Frontal cortex (tissue), 4 donors: ENCODE measurements around the gene FOXD1. TPM values are rescaled to one million over a fixed set of nuclear protein-coding genes. Genes with fewer than 3 reads are reported as not detected.
"Not testable (repeated sequence)": the region's sequence is repeated elsewhere in the genome, so short reads cannot be mapped to it uniquely, and the experiment has no call there.

Experiments used
- DNase-seq, 2 donors: peaks; one replicate each; pipeline ENCODE4 v3.0.0; 2012; ENCODE audit warnings: low spot score in 2 of 2
- FAIRE-seq: peaks from 2 replicates; lab custom pipeline; 2012; peaks lifted over from hg19 to GRCh38; lab: Jason Lieb, UNC
- total RNA-seq: library from RNA; depleted of rRNA; stranded (reverse); fragments of >200 nt; gene quantifications from one replicate; pipeline ENCODE4 v1.2.3, GENCODE V29; 2014
- donor health status: control.
- donor health status: control.
- donor health status: control.

Gene FOXD1
- 0.82 TPM for total RNA-seq

- DNase-seq (peak in 1 of 2 donors; percentile 40), FAIRE-seq (no peak)
These were observed at the start of gene FOXD1 for GRCh38 chr5:73448463-73449136. Gene FOXD1 (minus strand): TSS chr5:73448777. CDS start chr5:73448362, 415 bp downstream.

GRCh38 chr5:73497497-73498056 lies 49.0 kb upstream of the FOXD1 start:
- DNase-seq (no peak), FAIRE-seq (no peak)

- FAIRE-seq: no peak
These were observed 48.4 kb upstream of the FOXD1 start for GRCh38 chr5:73496984-73497457.

GRCh38 chr5:73495772-73496335 lies 47.3 kb upstream of the FOXD1 start:
- no peak for FAIRE-seq
- no peak for DNase-seq

More at GRCh38 chr5:73496984-73497457, 48.4 kb upstream of the FOXD1 start:
- no peak for DNase-seq

- DNase-seq: no peak
- no peak for FAIRE-seq
These were observed 46.1 kb upstream of the FOXD1 start for GRCh38 chr5:73494721-73495120.

- DNase-seq (no peak), FAIRE-seq (no peak)
These were observed 44.8 kb upstream of the FOXD1 start for GRCh38 chr5:73493421-73493820.

- no peak for FAIRE-seq
These were observed 42.6 kb upstream of the FOXD1 start for GRCh38 chr5:73491155-73491554.

GRCh38 chr5:73490088-73490487 lies 41.5 kb upstream of the FOXD1 start:
- DNase-seq (no peak), FAIRE-seq (no peak)

More at GRCh38 chr5:73491155-73491554, 42.6 kb upstream of the FOXD1 start:
- DNase-seq: no peak

- FAIRE-seq (no peak), DNase-seq (no peak)
These were observed 40.2 kb upstream of the FOXD1 start for GRCh38 chr5:73488806-73489205.

GRCh38 chr5:73487815-73488214 lies 39.2 kb upstream of the FOXD1 start:
- DNase-seq: no peak
- FAIRE-seq: no peak

GRCh38 chr5:73487257-73487656 lies 38.7 kb upstream of the FOXD1 start:
- not testable (repeated sequence) for FAIRE-seq, DNase-seq

- DNase-seq (no peak), FAIRE-seq (no peak)
These were observed 37.7 kb upstream of the FOXD1 start for GRCh38 chr5:73486119-73486899.

- no peak for FAIRE-seq
These were observed 37.1 kb upstream of the FOXD1 start for GRCh38 chr5:73485715-73486114.

GRCh38 chr5:73484511-73484910 lies 35.9 kb upstream of the FOXD1 start:
- DNase-seq (no peak), FAIRE-seq (no peak)

More at GRCh38 chr5:73485715-73486114, 37.1 kb upstream of the FOXD1 start:
- DNase-seq: no peak

- FAIRE-seq (no peak), DNase-seq (no peak)
These were observed 35.1 kb upstream of the FOXD1 start for GRCh38 chr5:73483676-73484075.

- FAIRE-seq: no peak
- DNase-seq: no peak
These were observed 34.0 kb upstream of the FOXD1 start for GRCh38 chr5:73482383-73483136.

- FAIRE-seq (no peak), DNase-seq (no peak)
These were observed 31.9 kb upstream of the FOXD1 start for GRCh38 chr5:73480500-73480899.

GRCh38 chr5:73472116-73472515 lies 23.5 kb upstream of the FOXD1 start:
- FAIRE-seq (no peak), DNase-seq (no peak)

GRCh38 chr5:73471654-73472053 lies 23.1 kb upstream of the FOXD1 start:
- DNase-seq (no peak), FAIRE-seq (no peak)

- FAIRE-seq: no peak
These were observed 21.3 kb upstream of the FOXD1 start for GRCh38 chr5:73469878-73470277.

More at GRCh38 chr5:73469878-73470277, 21.3 kb upstream of the FOXD1 start:
- DNase-seq: no peak
